ENCODE measurements around the gene CDH23.

CDH23 gene

DNA sequence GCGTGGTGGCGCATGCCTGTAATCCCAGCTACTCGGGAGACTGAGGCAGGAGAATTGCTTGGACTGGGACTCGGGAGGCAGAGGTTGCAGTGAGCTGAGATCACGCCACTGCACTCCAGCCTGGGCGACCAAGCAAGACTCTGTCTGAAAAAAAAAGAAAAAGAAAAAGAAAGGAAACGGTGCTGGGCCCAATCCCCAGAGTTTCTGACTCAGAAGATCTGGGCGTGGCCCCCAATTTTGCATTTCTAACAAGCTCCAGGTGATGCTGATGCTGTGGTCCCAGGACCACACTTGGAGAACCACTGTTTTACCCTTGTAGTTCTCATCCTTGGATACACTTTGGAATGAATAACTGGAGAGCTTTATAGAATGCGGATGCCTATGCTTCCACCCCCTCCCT lies 243.9 kb downstream of the CDH23 start:
- DNase-seq (ENCODE audit: low read depth) = no peak

DNA sequence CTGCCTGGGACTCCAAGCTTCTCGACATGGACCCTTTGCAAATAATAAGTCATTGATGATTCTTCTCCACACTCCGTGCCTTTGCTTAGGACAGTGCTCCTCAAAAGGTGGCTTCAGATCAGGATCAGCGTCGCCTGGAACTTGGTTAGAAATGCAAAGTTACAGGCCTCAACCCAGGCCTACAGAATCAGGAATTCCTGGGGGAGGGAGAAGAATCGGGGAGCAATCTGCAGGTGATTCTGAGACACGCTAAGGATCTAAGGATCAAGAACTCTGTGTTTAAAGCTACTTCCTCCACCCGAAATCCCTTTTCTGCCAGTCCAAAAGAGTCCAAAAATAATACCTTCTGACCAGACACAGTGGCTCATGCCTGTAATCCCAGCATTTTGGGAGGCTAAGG lies 244.7 kb downstream of the CDH23 start:
- no peak for DNase-seq (ENCODE audit: low read depth)

GRCh38 chr10:71641986-71642385 lies 245.3 kb downstream of the CDH23 start:
- DNase-seq (ENCODE audit: low read depth) = no peak

DNA sequence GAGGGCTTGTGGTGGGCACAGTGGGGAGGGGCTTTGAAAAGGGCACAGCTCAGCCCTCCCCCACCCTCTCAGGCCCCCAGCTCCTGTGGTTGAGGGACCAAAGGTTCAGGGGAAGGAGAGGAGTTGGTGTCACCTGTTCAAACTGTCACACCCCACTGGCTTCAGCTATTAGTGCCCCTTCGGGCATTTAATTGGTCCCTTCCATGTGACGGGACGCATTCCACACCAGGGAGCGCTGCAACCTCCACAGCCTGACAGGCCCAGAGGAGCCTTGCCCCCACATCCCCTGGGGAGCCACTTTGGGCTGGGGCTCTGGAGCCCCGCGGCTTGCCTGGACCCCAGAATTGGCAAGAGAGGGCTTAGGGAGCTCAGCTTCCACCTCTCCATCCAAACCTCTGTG lies 247.2 kb downstream of the CDH23 start:
- DNase-seq (ENCODE audit: low read depth) = no peak

GRCh38 chr10:71644307-71645180 lies 247.8 kb downstream of the CDH23 start:
- no peak for DNase-seq (ENCODE audit: low read depth)

DNA sequence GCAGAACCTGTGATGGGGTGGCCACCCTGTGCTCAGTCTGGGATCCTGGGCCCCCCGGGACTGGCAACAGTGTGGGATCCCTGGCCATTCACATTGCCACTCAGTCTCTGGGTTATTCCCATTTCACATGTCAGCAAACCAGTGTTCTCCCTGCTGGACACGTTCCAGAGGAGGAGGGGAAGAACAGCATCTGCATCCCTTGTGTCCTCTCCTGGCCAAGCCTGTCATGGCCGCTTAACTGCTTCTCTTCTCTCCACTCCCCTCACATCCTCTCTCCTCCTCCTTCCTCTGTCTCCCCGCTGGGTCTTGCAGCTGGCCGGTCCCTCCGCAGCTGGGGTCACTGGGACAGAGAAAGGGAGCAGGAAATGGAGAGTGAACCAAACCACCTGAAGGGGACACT lies 248.5 kb downstream of the CDH23 start:
- DNase-seq (ENCODE audit: low read depth) = no peak

GRCh38 chr10:71646037-71646436 lies 249.3 kb downstream of the CDH23 start:
- DNase-seq (ENCODE audit: low read depth) = no peak

DNA sequence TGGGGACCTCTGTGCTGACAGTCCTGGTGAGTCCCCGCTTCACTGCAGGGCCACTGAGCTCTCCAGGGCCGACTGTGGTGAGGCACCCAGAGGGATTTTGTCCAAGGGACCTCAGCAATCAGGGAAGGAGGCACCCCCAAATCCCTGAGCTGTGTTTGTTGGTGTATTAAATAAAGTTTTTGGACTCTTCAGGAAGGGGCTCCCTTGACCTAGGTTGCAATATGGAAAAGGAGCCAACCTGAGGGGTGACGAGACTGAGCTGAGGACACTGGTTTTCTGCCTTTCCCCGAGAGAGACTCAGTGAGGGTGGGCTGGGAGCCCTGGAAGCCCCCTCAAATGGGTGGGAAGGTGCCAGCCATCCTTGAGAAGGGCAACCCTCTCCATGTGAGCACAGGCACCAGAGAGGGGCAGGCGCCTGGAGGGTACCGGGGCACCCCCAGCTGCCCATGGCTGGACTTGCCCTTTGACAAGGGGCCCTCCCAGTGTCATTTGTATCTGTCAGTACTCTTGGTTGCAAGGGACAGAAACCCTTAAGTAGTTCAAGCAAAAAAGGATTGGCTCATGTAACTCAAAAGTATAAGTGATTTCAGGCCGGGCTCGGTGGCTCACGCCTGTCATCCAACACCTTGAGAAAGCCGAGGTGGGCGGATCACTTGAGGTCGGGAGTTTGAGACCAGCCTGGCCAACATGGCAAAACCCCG lies 250.0 kb downstream of the CDH23 start:
- DNase-seq (ENCODE audit: low read depth) = no peak

- no peak for DNase-seq (ENCODE audit: low read depth)
Observed at GRCh38 chr10:71647526-71648253, 251.0 kb downstream of the CDH23 start.

DNA sequence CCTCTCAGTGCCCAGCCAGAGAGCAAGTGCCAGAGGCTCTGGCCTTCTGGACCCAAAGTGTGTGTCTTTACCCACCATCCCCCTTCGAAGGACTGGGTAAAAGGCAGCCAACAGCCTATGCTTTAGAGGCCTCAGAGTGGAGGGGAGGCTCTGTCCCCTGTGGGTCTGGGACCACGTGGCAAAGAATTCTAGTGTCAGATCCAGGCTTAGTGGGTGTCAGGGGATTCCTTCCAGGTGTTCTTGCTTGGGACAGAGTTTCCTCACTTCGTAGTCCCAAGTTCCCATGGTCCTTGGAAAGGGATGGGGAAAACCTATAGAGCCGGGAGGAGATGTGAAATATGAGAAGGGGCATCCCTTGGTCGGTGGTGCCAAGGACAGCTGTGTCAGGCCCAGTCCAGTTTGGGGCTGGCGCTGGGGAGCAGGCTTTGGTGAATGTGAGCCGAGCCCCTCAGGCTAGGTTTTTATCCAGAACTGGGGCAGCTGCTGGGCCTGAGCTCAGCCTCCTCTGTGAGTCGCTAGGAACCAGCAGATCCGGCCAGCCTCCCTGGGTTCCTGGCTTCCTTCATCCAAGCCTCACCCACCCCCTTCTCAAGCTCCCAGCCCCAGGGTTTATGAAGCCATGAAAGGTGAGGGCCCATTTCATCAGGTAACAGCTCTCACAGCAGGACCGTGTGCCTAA lies 251.7 kb downstream of the CDH23 start:
- no peak for DNase-seq (ENCODE audit: low read depth)

- no peak for DNase-seq (ENCODE audit: low read depth)
Observed at GRCh38 chr10:71648933-71649320, 252.2 kb downstream of the CDH23 start.

- no peak for DNase-seq (ENCODE audit: low read depth)
Observed at GRCh38 chr10:71649631-71650030, 252.9 kb downstream of the CDH23 start.

DNA sequence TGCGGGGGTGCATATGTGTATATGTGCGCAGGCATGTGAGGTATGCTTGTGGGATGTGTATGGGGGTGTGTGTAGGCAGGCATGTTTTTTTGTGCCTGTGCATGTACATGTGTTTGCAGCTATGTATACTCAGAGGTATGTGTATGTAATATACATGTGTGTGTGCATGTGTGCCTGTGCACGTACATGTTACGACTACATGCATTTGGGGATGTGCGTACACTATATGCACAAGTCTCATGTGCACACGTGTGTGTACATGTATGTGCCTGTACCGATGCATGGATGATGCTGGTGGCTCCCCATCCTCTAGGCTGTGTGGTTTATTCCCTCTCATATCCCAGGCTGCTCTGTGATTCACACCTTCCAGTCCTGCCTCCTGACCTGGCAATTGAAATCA lies 253.7 kb downstream of the CDH23 start:
- no peak for DNase-seq (ENCODE audit: low read depth)

GRCh38 chr10:71651428-71651827 lies 254.7 kb downstream of the CDH23 start:
- DNase-seq (ENCODE audit: low read depth) = no peak

DNA sequence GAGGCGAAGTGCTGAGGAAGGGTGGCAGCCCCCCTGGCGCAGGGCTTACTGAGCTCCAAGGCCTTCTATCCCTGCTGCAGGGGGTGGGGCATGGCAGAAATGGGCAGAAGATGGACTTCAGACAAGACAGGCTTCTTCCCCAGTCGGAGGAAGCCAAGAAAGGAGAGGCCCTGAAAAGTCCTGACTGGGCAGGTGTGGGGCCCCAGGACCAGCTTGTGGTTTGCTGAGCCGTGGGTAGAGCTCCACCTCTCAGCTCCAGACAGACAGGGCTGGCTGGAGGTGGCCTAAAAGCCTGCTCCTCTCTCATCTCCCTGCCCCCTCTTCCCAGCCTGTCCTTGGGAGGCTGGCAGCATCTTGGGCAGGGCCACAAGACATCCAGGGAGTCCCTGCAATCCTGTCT lies 255.2 kb downstream of the CDH23 start:
- no peak for DNase-seq (ENCODE audit: low read depth)

DNA sequence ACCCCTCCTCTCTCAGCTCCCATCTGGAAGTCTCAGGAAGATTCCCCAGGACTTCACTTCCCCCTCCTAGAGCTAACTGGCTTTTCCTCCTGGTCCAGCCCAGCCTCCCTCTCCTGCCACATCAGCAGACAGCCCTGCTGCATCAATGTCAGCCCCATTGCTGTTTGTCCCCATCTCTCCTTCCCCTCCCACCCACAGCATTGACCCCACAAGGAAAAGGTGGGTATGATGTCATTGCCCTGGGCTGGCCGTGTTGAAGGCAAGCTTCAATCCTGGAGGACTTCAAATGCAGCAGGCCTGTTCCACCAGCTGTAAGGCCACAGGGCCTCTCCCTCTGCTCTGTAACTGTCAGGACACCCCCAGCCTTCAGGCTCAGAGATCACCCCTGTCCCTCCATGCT lies 256.3 kb downstream of the CDH23 start:
- no peak for DNase-seq (ENCODE audit: low read depth)

GRCh38 chr10:71656220-71656619 lies 259.5 kb downstream of the CDH23 start:
- no peak for DNase-seq (ENCODE audit: low read depth)

DNA sequence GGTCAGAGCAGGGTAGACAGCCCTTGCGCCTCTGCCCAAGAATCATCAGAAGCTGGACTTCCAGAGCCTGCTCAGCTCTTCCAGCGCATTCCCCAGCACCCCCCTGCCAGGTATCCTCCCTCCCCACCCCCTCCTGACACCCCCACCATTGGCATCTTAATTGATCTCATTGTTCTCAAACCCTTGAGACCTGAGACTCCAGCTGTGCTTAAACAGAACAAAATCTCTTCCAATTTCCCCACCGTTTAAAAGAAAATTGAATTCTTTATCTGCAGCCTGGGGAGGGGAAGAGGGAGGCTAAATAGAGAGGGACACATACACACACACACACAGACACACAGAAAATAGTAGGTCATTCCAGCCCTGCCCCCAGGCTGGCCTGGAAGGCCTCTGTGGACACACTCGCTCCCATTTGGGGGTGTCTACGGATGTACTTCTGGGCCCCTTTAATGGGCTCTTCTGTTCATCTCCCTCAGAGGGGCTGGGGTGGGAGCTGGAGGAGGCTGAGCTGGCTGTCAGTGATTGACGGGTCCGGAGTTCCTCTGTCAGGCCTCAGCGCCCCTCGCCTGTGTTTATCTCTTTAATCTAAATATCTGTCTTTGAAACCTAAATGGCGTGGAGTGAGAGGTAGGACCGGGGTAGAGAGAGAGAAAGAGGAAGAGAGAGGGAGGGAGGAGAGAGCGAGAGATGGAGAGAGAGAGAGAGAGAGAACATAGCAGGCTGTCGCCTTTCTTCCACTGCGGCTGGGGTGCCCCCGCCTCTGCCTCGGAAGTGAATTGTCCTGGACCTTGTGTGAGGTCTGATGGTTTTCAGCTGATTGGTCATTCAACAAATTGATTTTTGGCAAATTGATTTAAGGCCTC lies 261.1 kb downstream of the CDH23 start:
- DNase-seq (ENCODE audit: low read depth) = no peak

DNA sequence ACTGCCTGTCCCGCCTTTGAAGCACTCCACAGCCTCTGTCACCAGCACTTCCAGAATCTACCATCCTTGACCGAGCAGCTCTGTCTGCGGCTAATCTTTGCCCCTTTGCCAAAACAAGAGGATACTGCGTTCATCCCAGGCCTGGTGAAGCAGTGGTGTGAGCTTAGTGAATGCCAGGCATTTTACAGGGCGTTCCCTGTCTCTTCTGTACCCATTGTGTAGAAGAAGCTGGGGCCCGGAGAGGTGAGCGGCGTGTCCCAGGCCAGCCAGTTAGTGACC lies 261.7 kb downstream of the CDH23 start:
- no peak for DNase-seq (ENCODE audit: low read depth)

DNA sequence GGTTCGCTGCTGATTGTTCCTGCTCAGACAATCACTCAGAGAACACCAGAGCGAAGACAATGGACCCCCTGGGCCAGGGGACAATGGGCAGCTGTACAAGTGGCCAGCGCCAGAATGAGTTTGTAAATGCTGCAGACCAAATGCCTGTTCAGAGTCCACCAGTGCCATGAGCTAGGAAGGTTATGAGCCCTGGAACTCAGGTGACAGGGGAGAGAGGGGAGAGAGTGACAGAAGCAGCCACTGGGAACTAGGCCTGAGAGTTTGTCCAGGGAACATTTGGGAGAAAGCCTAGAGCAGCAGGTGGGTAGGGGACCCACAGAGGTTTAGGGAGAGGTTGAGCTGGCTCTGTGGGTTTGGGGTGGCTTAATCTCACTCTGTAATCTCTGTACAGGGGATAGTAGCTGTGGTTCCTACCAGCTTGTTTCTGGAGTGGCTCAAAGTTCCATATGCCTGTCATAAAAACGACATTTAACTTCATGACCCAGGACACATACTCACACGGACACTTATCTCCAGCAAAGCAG lies 262.5 kb downstream of the CDH23 start:
- no peak for DNase-seq (ENCODE audit: low read depth)

DNA sequence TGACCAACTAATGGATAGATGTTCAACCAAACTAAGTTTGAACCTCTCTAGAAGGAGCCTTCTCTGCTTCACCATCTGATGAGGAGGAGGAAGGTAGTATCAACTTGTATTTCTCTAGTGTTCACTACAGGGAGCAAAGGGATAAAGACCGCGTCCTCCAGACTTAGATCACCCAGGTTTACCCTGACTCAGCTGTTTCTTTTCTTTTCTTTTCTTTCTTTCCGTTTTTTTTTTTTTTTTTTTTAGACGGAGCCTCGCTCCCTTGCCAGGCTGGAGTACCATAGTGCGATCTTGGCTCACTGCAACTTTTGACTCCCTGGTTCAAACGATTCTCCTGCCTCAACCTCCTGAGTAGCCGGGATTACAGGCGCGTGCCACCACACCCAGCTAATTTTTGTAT lies 263.0 kb downstream of the CDH23 start:
- DNase-seq (ENCODE audit: low read depth) = no peak

Measured in stimulated activated CD8-positive, alpha-beta memory T cell treated with anti-CD3 and anti-CD28 coated beads, Interleukin-12 subunit alpha, Interleukin-12 subunit beta, amount 100 ng/mL, for 4 hours (primary cell).